HG03139 (cell line): ENCODE data around the gene SLC9A9.
A peak's percentile ranks its signal among the peaks of the same experiment; 100 is the strongest.
"Not testable (repeated sequence)": the region's sequence is repeated elsewhere in the genome, so short reads cannot be mapped to it uniquely, and the experiment has no call there.

ENCODE experiments used
- ATAC-seq: cut with Tn5 transposase; IDR thresholded peaks from one replicate; pipeline ENCODE4 v1.9.1; 2021; ENCODE audit not compliant: unreplicated experiment

SLC9A9 gene

DNA sequence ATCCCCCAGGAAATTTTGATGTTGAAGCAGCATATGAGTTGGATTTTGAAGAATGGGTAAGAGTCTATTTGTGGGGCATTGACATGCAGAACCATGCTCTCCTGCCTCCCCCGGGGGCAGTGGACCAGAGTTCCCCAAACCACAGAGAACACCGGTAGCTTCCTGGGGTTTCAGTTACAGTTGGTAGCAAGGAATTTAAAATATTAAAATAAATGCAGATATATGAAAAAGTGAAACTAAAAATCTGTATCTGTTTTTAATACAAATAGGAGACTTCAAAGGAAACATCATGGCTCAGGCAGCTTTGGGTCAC lies 37.4 kb downstream of the SLC9A9 start:
- no peak for ATAC-seq

DNA sequence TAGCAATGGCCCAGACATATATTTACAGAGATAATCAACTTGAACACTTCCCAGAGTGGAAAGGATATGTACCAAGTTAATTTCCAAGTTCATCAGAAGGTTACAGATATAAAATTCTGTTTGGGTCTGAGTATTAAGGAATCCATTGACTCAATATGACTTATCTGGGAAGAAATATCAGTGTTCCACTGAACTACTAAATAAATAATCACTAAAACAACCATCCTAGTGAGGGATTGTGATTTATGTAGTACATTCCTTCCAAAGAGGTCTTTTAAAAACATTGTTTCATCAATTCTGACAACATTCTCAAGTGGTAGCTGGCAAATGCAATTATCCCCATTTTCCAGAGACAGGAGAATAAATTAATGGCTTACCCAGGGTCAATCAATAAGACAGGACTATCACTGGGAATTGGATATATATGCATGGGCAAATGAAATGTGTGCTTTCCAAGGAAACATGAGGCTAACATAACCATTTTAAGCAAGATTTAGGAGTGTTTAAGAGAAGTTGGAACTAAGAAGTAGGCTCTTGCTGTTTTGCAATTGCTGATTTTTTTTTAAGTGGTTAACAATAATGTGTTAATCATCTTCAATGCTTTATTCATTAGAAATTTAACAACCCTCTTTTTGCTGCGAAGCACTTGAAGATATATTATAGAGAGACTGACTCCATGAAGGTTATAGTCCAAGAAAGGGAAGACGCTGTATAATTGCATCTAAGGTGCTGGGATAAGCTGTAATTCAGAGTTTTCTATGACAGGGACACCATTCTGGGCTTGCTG lies 37.9 kb downstream of the SLC9A9 start:
- no peak for ATAC-seq

DNA sequence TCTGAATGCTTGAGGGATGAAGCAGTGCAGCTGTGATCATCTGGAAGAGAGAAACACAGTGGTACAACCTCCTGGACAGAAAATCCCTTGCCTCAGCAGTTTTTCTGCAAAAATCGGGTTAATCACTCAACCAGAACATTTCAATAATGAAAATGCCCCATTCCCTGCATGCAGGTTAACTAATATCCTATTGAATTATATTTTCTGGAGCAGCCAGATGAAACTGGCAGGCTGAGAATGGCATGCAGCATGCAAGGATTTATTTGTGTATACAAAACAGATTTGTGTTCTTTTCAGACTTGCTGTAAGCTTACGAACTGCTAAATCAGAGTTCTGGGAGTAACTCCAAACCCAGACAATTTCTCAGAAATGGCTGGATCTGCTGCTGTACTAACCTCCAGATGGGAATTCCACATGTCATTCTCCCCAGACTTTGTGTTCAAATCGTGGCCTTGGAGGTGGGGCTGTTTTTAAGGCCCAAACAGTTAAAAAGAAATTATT lies 39.1 kb downstream of the SLC9A9 start:
- no peak for ATAC-seq

DNA sequence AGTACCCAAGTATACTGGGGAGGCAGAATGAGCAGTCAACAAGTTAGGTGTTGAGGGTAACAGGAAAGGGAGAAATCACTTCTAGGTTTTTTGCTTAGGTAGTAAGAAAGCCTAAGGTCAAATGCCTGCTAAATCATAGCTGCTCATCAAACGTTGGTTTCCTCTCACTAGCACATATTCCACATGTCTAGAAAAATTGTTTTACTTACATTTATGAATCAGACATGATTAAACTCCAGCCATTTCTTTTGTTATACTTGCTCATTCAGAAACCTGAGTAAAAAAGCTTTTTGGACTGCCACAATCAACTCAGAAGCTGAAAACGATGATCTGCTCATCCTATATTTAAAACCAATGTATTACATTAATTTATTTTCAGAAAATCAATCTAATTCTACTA lies 40.2 kb downstream of the SLC9A9 start:
- ATAC-seq: no peak

DNA sequence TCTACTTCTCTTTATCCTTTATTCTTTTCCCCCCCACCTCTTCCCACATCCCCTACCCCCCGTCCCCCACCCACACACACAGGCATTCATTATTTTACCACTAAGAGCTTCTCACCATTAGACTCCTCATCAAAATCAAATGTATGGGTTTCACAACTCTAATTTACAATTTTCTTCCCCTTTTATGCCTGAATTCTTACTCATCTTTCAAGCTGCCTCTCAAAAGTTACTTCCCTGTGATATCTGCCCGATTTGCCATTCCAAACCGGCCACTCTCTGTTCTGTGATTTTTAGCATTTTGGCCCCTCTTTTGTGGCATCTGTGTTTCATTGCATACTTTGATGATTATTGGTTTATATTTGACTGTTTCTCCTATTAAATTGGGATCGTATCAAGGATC lies 42.2 kb downstream of the SLC9A9 start:
- ATAC-seq: no peak

DNA sequence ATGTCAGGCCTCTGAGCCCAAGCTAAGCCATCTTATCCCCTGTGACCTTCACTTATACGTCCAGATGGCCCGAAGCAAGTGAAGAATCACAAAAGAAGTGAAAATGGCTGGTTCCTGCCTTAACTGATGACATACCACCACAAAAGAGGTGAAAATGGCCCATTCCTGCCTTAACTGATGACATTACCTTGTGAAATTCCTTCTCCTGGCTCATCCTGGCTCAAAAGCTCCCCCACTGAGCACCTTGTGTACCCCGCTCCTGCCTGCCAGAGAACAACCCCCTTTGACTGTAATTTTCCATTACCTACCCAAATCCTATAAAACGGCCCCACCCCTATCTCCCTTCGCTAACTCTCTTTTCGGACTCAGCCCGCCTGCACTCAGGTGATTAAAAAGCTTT lies 42.8 kb downstream of the SLC9A9 start:
- not testable (repeated sequence) for ATAC-seq

DNA sequence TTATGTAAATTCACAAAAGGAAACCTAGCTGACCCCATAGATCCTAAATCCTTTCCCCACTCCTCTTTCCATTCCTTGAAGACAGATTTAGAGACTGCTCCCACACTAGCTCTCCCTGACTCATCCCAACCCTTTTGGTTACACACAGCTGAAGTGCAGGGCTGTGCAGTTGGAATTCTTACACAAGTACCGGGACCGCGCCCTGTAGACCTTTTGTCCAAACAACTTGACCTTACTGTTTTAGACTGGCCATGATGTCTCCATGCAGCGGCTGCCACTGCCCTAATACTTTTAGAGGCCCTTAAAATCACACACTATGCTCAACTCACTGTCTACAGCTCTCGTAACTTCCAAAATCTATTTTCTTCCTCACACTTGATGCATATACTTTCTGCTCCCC lies 47.2 kb downstream of the SLC9A9 start:
- ATAC-seq: not testable (repeated sequence)

DNA sequence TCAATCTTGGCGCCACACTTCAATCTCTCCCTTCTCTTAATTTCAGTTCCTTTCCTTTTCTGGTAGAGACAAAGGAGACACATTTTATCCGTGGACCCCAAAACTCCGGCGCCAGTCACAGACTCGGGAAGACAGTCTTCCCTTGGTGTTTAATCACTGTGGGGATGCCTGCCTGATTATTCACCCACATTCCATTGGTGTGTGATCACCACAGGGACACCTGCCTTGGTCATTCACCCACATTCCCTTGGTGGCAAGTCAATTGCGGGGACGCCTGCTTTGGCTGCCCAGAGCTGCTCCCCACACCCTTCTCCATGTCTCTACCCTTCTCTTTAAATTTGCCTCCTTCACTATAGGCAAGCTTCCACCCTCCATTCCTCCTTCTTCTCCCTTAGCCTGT lies 50.1 kb downstream of the SLC9A9 start:
- ATAC-seq: not testable (repeated sequence)

DNA sequence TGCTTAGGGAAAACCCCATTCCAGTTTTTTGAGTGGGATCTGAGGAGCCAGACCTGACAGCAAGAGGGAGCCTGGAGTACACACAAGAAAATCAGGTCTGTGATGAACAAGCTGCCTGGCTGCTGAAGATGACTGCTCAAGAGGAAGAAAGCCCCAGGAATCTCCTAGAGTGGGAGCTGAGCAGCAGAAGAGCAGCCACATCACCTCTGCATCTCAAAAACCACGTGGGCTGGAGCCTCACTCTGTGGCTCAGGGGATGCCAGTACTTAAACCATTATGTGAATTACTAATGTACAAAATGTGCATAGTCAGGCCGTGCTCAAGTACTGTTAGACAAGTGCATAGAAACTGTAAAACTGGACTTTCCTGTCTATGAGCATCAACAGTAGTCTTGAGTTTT lies 52.4 kb downstream of the SLC9A9 start:
- ATAC-seq: no peak

DNA sequence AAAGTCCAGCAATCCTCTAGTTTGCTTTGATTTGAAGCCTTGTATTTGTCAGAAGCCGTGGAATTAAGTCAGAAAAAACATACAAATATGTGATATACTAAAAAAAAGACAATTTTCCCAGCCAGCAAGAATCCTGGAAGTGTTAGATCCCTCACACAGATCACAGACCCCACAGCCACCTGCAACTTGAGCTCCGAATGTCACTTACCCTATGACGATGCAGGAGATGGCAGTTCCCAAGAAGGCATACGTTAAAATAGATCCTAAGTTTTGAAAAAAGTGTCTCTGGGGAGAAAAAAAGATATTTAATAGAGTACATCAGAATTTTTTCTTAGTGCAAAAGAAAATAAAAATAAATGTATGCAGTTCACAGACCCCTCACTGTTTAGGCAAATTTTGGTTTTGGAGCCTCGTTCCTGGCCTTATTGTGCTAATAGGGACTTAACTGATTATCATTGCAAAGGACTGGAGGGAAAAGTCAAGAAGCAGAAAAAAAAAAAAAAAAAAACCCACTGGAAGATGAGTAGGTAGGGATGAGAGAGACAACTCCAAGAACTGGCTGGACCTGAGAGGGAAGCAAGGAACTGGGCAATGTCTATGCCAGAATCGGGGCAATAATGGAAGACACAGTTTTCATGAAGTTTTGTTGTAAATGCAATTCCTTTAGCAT lies 53.3 kb downstream of the SLC9A9 start:
- no peak for ATAC-seq

DNA sequence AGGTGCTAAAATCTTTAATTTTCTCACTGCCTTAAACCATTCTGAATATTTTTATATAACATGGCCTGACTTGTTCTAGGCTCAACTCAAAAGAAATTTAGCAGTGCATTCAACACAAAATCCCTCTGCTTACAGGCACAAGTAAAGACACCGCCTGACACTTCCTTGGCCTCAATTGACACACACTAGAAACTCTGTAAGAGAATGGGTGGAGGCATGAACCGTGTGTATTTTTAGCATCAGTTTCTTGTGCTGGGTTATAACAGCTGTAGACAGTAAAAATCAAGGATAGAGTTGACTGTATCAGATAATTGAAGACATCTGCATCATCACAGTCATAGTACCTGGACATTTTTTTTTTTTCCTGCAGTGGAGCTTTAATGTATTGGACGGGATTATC lies 54.3 kb downstream of the SLC9A9 start:
- no peak for ATAC-seq

DNA sequence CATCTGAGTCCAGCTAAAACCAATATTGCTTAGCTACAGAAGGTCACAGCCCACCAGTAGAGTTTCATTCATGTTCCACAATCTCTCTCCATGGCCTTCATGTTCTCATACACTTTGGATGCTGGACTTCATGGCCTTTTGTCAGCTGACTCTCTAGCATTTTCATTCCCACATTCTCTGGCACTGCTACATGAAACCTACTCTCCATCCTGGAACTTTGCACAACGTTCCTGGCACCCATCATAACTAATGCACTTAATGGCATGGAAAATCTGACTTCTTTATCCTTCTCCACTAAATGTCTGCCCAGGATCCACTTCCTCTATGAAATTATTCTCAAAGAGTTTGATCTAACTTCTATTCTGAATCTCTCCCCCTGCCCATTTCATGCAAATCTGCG lies 56.9 kb downstream of the SLC9A9 start:
- no peak for ATAC-seq

DNA sequence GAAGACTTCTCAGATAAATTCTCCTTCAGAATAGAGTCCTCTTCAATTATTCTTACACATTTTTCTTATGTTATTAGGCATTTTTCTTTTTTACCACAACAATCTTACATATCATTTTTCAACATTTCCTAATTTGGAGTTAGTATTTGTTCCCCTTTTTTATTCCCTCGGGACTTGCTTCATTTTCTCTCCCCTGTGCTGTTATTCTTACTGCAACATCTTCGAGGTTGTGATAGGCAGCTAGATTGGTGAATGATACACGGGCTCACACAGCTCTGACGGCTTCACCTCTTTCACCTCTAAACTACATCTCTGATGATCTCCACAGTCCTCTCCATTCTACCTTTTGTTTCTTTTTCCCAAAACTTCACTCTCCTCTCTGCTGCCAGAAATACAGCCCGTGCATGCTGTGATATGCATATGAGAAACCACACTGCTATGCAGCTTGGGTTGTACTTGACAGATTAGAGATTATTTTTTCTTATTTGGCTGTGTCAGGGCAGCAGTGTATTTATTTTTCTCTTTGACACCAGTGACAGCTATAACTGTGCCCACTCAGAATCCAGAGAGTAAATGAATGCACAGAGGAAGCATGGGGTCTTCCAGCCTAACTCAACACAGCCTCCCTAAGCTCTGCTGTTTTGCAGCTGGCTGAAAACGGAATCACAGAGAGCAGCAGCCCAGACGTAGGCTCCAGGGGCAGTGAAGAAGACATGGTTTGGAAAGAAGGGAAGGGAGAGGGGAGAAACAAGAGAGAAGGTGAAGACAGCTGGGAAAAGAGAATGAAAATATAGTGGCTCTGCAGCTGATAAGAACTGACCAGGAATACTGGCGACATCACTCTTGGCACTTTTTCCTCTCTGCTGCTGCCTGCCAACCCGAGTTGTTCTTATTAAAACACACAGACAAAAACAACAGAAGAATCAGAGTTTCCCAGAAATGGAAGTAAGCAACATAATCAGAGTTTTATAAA lies 61.8 kb downstream of the SLC9A9 start:
- no peak for ATAC-seq

DNA sequence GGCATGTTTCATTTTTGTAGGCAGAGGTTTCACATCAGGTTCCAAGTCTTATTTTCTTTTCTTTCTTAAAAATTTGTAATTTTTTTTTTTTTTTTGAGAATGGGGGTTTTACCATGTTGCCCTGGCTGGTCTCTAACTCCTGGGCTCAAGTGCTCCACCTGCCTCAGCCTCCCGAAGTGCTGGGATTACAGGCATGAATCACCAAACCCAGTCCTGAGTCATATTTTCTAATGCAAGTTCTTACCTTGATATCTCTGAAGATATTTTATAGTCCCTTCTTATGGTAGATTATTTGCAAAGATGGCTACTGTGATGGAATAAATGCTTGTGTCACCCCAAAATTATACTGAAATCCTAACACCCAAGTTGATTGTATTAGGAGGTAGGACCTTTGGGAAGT lies 63.8 kb downstream of the SLC9A9 start:
- ATAC-seq: no peak

DNA sequence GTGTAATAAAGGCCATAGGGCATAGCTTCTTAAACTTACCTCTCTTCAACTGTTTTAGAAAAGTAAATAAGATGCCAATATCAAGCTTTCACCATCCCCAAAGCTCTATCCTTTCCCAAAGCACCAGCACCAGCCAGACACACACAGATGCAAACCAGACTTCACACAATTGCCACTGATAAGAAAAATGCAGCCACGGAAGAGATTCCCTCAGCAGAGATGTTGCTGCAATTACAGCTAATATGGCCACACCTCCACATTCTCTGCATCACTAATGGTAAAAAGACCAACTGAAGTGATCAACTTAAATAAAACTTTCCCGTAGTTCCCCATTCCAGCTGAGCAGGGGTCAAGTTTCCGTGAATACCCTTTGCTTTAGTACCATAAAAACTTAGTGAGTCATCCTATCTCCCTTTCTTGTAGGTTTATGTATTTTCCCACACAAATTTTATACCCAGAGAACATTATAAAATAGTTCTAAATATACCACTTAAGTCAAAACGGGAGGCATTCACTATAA lies 64.4 kb downstream of the SLC9A9 start:
- no peak for ATAC-seq

DNA sequence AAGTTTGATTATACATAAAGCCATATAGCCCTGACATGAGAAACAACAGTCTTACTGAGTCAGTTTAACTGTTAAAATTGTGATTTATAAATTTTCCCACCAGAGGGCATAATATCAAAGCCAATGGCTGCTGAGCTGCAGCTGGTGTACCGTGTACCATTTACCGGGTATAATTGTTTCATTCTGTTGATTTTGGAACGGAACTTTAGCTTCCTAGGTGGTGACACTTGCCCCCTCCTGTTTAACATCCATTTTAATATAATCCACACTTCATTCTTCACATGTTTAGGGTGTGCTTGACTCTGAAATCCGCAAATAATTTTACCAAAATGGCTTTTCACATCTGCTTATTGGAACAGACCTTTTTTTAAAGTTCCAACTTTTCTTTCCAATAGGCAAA lies 72.8 kb downstream of the SLC9A9 start:
- ATAC-seq: peak; percentile 76

DNA sequence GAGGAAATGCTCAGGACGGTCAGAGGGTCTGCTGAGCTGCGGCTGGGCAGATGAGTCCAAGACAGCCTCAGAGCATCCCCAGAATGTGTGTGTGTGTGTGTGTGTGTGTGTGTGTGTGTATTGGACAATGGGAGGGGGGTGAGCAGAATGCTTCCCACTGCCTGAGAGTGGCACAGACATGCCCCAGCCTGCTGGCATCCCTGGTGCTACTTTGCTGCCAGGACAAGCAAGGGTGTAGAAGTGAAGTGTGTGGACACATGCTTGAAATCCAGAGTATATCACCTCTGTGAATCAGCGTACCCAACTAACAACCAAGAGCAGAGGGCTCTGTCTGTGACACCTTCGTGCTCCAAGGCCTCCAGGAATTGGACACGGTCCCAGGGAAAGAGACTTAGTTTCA lies 76.3 kb downstream of the SLC9A9 start:
- no peak for ATAC-seq

DNA sequence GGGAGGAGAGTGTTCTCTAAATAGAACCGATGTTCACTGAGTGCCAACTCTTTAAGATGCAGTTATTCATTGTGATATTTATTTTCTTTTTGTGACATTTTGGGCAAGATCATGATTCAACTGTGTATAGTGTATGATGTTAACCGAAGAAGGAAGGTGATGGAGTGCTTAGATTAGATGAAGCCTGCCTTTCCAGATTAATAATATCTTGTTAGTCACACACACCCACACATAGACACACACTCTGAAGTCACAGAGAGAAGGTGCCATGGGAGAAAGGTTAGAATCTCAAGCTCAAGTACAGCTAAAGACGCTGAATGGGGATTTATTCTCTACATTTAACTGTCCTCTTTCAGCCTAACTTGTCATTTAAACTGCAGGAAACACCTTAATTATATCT lies 77.0 kb downstream of the SLC9A9 start:
- no peak for ATAC-seq

DNA sequence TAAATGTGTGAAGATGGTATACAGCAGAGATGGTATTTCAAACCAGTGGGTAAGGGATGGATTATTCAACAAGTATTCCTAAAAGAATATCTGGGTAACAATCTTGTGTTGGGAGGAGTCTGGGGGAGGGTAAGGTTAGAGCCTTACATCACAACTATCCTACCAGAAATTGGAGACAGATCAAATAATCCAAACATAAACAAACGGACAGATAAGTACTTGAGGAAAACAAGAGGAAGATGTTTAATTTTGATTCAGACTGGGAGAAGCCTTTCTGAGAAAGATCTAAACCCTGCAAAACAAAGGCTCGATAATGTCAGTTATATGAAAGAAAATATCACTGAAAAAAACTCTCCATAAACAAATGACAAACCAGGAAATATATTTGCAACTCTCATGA lies 77.9 kb downstream of the SLC9A9 start:
- no peak for ATAC-seq

DNA sequence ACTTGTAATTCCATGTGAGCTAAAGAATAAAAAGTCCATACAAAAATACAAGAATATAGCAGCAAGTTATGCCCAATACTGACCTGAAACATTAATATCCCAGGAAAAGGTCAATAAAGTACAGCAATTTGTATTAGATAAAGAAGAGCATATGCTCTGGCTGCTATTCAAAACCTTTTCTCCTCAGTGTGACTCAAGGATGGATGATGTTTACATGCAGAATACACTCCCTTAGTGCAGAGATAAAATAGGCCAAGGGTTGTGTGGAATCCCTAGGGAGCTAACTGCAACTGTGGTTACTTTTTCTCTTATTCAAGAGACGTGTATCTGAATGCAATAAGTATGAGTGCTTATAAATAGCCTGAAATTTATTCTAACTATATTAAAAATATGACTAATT lies 78.7 kb downstream of the SLC9A9 start:
- no peak for ATAC-seq

DNA sequence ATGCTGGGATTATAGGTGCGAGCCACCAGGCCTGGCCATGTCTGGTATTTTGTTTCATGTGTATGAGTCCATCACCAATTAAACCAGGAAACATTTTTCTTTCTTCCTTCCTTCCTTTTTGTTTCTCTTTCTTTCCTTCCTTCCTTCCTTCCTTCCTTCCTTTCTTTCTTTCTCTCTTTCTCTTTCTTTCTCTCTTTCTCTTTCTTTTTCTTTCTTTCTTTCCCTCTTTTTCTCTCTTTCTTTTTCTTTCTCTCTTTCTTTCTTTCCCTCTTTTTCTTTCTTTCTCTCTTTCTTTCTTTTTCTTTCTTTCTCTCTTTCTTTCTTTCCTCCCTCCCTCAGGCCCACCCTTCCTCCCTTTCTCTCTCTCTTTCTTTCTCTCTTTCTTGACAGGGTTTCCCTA lies 83.4 kb downstream of the SLC9A9 start:
- ATAC-seq: no peak
